ENCODE results near the gene MICA.

DNA sequence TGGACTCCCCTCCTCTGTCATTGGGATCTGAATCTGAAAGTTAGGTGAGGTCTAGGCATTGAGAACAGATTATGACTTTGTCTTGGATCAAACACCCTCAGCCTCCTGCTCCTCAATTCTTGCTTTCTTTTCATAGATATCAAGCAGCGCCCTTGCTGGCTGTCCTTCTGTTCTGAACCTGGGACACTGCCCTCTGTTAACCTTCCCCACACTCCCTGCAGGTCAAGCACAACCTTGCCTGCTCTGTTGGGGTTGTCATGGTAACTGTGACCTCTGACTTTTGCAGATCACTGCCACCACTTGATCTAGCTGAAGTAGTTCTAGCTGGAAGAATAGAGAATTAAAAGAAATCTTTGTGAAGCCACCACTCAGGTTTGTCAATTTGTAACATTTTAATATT, 16.4 kb upstream of the MICA start:
- TF ChIP-seq, protein P1, sequence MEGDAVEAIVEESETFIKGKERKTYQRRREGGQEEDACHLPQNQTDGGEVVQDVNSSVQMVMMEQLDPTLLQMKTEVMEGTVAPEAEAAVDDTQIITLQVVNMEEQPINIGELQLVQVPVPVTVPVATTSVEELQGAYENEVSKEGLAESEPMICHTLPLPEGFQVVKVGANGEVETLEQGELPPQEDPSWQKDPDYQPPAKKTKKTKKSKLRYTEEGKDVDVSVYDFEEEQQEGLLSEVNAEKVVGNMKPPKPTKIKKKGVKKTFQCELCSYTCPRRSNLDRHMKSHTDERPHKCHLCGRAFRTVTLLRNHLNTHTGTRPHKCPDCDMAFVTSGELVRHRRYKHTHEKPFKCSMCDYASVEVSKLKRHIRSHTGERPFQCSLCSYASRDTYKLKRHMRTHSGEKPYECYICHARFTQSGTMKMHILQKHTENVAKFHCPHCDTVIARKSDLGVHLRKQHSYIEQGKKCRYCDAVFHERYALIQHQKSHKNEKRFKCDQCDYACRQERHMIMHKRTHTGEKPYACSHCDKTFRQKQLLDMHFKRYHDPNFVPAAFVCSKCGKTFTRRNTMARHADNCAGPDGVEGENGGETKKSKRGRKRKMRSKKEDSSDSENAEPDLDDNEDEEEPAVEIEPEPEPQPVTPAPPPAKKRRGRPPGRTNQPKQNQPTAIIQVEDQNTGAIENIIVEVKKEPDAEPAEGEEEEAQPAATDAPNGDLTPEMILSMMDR (IDR thresholded peaks at IDR 0.05) = no peak
- TF ChIP-seq POLR2A (IDR thresholded peaks at IDR 0.05) (no peak), POLR2AphosphoS5 (IDR thresholded peaks at IDR 0.05) (no peak)

Measured in gastroesophageal sphincter (tissue), 3 donors.